Epithelial cell of proximal tubule (primary cell): ENCODE results near the gene RAC3. TPM values are rescaled to one million over a fixed set of nuclear protein-coding genes. Genes with fewer than 3 reads are reported as not detected.

Experiments
- DNase-seq: peaks from one replicate; pipeline ENCODE4 v3.0.0-alpha.2; 2011; ENCODE audit warnings: low read depth
- H3K4me3 ChIP-seq: 2 replicates; pipeline ENCODE4 v1.5.1; 2011; ENCODE audit warnings: low read depth, mild to moderate bottlenecking, low read length
- total RNA-seq: library from RNA; depleted of rRNA; stranded (reverse); fragments of >200 nt; gene quantifications from 2 replicates; pipeline ENCODE4 v1.2.3, GENCODE V29; 2015
- TF ChIP-seq, protein P1 (sequence below): conservative IDR thresholded peaks from 2 replicates; pipeline ENCODE4 v1.5.1; 2012; ENCODE audit warnings: low read depth, mild to moderate bottlenecking, low read length

Gene RAC3
- total RNA-seq, 1 donor from 2014 or later: 60.0 TPM

DNA sequence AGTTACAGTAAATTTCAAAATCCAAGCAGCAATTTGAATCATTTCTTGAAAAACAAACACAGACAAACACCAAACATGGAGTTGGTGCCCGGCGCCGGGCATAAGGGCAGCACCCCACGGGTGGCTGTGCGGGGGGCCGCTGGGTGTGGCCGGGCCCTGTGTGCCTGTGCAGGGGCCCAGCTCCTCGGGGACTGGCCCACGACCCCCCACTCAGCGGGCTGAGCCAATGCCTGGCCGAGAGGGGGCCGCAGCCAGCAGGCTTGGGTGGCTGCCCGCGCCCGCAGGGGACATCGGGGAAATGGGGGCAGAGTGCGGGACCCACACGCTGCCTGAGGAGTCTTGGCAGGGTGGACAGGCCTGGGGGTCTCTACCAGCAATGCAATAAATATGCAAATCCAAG is 47.0 kb downstream of the RAC3 start:
- TF ChIP-seq, protein P1, sequence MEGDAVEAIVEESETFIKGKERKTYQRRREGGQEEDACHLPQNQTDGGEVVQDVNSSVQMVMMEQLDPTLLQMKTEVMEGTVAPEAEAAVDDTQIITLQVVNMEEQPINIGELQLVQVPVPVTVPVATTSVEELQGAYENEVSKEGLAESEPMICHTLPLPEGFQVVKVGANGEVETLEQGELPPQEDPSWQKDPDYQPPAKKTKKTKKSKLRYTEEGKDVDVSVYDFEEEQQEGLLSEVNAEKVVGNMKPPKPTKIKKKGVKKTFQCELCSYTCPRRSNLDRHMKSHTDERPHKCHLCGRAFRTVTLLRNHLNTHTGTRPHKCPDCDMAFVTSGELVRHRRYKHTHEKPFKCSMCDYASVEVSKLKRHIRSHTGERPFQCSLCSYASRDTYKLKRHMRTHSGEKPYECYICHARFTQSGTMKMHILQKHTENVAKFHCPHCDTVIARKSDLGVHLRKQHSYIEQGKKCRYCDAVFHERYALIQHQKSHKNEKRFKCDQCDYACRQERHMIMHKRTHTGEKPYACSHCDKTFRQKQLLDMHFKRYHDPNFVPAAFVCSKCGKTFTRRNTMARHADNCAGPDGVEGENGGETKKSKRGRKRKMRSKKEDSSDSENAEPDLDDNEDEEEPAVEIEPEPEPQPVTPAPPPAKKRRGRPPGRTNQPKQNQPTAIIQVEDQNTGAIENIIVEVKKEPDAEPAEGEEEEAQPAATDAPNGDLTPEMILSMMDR: no peak
- no peak overlapping the region for H3K4me3 ChIP-seq
- no peak for DNase-seq

DNA sequence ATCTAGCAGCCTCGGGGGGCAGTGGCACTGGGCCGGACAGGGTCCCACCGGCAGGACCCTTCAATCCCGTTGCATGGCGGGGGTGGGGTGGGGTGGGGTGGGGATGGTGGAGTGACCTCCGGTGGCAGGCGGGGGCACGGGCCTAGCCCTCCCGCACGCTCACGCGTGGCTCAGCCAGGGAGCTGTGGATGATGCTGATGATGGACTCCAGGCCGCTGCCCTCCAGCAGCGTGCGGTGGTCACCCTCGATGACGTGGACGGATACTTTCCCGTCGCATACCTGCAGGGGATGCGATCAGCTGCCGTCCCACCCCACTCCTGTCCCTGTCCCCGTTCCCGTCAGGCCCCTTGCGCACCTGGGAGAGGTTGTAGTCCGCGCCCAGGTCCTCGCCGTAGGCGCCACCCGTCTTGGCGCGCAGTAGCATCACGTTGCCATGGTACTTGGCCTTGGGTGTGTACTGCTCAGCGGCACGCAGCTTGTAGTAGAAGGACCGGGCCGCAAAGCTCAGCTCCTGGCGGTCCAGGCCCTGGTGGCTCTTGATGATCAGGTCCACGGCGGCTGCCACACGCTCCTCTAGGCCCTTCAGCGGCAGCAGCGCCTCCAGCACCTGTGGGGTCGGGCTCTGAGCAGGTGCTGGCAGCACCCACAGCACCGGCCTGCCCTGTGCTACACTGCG is 47.7 kb downstream of the RAC3 start:
- no peak overlapping the region for H3K4me3 ChIP-seq
- TF ChIP-seq, protein P1: no peak
- no peak for DNase-seq

DNA sequence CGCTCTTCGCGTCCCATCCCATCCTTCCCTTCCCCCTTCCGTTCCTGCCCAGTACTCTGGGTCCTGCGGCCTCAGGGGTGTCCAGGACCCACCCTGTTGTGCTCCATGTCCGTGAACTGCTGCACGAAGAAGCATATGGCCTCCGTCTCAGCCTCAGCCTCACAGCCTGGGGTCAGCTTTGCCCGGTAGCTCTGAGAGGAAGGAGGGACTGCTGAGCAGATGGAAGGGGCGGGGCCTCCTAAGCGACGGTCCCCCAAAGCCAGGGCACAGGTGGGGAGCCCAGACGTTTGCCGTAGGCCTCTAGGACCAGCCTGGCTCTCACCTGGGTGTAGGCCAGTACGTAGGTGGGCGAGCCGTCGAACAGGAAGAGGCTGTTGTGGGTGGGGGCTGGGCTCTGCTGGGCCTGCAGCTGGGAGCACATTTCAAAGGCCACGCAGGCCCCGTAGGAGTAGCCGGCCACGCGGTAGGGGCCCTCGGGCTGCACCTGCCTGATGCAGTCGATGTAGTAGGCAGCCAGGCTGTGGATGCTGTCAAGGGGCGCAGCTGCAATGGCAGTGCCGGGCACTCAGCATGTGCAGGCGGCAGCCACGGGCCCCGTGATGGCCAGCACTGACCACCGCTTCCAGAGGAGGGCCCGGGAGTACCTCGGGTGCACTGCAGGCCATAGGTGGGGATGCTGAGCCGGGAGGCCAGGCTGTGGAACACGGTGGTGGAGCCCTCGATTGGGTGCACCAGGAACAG is 48.7 kb downstream of the RAC3 start:
- H3K4me3 ChIP-seq: no peak overlapping the region
- DNase-seq: no peak
- TF ChIP-seq, protein P1: no peak

DNA sequence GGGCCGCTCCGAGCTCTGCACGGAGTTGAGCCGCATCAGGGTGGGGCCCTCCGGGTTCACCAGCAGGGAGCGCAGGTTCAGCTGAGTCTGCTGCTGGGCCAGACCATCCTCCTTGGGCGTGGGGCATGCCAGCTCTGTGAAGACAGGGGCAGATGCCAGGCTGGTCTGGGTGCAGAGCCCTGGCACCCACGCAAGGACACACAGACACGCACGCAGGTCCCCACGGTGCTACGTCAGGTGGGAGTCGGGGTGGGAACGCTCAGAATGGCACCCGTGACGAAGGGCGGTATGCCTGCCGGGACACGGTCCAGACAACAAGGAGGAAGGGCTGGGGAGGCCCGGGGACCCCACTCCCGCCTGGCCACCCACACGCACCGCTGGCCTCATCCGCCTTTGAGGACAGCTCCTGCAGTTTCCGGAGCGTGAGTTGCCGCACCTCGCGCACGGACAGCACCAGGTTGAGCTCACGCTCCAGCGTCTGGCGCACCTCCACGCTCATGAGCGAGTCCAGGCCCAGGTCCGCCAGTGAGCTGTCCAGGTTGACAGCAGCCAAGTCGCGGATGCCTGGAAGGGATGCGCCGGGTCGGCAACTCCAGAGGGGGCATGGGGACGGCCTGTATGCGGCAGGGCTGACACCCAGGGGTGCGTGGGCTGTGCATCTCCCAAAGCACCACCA is 49.4 kb downstream of the RAC3 start:
- TF ChIP-seq, protein P1: no peak
- no peak overlapping the region for H3K4me3 ChIP-seq
- DNase-seq: no peak

DNA sequence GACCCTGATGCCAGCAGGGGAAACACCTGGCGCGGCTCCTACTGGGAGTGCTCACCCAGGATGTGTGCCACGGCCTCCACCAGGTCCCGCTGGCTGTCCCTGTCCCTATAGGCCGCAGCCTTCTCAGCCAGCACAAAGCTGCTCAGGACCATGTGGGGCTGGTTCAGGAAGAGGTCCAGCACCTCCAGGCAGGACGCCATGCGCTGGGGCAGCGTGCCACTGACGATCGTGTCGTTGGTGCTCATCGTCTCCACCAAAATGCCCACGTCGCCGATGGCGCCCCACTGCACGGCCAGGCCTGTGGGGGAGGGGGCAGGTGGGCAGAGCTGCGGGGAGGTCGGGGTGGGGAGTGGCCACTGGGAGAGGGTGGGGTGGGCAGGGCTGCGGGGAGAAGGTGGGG is 50.1 kb downstream of the RAC3 start:
- TF ChIP-seq, protein P1: no peak
- no peak for DNase-seq
- H3K4me3 ChIP-seq: no peak overlapping the region

DNA sequence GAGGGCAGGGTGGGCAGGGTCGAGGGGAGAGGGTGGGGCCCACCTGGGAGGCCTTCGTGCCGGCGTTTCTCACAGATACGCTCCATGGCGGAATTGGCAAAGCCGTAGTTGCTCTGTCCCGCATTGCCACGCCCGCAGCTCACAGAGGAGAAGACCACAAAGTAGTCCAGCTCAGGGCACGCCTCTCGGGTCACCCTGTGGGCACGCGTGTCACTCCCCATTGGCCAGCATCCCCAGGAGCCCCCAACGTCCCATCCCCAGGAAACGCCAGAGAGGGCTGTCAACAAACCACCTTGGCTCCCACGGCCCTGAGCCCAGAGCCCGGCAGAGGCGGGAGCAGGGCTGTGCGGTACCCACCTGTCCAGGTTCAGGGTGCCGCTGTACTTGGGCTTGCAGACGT is 50.5 kb downstream of the RAC3 start:
- no peak for DNase-seq
- no peak overlapping the region for H3K4me3 ChIP-seq
- TF ChIP-seq, protein P1: no peak
